ENCODE measurements around the gene IMPACT.

DNA sequence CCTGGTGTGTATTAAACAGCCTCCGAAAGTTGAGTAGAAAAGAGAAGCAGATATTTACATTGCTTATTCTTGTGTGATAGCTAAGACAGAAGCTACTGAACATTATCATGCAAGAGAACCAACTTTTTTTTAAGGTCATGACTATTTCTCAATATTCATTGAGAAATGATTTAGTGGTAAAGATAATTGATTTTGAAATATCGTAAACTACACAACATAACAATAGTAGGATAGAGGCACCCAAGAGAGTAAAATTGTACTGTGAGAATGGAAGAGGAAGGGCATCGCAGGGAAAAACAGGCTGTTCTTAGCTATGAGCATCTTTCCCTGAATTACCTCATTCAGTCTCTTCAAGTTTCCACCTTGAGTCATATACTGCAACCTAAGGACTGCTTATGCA is 59.2 kb downstream of the IMPACT start:
- TF ChIP-seq, protein P1, sequence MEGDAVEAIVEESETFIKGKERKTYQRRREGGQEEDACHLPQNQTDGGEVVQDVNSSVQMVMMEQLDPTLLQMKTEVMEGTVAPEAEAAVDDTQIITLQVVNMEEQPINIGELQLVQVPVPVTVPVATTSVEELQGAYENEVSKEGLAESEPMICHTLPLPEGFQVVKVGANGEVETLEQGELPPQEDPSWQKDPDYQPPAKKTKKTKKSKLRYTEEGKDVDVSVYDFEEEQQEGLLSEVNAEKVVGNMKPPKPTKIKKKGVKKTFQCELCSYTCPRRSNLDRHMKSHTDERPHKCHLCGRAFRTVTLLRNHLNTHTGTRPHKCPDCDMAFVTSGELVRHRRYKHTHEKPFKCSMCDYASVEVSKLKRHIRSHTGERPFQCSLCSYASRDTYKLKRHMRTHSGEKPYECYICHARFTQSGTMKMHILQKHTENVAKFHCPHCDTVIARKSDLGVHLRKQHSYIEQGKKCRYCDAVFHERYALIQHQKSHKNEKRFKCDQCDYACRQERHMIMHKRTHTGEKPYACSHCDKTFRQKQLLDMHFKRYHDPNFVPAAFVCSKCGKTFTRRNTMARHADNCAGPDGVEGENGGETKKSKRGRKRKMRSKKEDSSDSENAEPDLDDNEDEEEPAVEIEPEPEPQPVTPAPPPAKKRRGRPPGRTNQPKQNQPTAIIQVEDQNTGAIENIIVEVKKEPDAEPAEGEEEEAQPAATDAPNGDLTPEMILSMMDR (IDR thresholded peaks at IDR 0.05): no peak
- no peak for TF ChIP-seq POLR2A (IDR thresholded peaks at IDR 0.05)

Data from suprapubic skin (tissue), 3 donors.